Measurements from ENCODE around the gene ZNF76.

The ZNF76 gene

DNA sequence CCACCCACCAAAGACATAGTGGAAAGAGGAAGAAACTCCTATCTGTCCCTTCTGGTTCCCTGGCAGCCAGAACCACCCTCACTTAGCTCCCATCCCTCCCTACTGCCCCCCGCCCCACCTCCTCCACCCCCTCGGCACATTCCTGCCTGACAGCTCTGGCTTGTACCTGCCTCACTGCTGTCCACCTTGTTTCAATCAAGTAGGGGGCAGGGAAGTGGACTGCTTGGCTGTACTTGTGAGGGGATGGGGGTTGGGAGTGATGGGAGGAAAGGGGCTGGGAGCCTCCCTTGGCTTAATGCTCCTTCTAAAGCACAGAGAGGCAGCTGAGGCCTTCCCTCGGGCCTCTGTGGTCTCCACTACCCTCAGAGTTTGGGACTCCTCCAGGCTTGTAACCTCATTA, 22.1 kb upstream of the ZNF76 start:
- no peak for DNase-seq

DNA sequence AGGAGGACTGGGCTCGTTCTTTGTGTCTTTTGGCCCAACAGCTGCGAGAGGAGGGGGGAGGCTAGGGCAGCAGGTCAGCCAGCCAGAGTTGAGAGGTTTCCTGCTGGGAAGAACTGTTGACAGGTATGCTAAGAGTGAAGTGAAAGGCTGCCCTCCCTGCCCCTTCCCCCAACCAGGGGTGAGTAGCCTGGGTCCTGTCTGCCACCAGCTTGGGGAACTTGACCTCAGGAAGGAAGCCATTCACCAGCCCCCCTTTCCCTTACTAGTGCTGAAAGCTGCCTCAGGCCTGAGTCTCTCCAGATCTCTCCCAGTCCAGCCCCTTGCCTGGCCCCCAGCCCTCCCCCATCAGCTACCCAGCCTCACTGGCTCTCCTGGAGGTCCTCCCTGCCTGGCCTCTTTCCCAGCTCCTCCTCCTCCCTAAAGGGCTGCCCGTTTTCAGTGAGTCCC, 20.7 kb upstream of the ZNF76 start:
- DNase-seq: peak; percentile 47

DNA sequence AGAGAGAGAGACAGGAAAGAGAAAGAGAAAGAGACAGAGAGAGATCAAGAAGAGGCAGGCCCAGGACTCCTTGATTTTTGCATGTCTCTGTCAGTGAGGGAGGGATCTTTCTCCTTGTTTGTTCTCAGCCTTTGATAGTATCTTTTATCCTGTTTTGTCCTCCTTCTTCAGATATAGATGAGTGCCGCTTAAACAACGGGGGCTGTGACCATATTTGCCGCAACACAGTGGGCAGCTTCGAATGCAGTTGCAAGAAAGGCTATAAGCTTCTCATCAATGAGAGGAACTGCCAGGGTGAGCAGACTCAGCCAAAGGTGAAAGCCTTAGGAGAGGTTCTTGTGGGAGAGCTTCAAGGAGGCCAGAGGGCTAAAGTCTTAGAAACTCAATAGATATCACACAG, 20.0 kb upstream of the ZNF76 start:
- no peak for DNase-seq

DNA sequence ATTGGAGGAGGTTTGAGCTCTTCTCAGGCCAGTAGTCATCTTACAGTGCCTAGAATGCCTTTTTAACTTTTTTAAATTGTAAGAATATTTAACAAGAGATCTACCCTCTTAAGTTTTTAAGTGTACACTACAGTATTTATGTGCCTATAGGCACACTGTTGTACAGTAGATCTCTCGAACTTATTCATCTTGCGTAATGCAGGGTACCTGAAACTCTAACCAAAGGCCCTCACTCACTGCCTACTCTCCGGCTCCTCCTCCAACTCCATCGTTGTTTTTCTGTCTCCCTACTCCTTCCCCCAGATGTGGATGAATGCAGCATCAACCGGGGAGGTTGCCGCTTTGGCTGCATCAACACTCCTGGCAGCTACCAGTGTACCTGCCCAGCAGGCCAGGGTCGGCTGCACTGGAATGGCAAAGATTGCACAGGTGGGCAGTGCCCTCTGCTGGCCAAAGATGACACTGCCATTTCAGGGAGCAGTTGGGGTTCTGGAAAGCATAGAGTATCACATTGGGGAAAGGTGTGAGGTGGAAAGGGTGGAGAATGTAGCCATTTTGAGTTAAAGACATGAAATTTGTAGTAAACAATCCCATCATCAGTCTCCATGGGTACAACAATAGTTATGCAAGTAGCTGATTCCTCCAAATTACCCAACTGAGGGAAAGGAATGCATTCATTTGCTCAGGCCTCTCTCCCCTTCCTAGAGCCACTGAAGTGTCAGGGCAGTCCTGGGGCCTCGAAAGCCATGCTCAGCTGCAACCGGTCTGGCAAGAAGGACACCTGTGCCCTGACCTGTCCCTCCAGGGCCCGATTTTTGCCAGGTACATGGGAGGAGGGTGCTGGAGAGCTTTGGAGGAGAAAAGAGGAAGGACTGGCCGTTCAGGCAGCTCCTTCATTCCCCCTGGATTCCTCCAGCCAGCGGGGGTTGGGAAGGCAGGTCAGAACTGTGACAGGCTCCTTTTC, 18.4 kb upstream of the ZNF76 start:
- DNase-seq: peak; percentile 48

DNA sequence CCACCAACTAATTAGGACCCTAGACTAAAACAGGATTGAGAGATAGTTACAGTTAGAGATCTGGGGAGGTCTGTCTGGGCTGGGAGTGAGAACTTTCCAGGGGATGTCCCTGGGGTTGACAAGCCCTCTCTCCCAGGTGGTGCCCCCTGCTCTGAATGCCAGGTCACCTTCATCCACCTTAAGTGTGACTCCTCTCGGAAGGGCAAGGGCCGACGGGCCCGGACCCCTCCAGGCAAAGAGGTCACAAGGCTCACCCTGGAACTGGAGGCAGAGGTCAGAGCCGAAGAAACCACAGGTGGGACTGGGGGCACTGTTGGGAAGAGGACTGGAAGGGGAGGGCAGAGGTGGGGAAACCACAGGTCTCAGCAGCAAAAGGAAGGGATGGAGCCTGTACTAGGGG, 17.0 kb upstream of the ZNF76 start:
- DNase-seq: no peak

DNA sequence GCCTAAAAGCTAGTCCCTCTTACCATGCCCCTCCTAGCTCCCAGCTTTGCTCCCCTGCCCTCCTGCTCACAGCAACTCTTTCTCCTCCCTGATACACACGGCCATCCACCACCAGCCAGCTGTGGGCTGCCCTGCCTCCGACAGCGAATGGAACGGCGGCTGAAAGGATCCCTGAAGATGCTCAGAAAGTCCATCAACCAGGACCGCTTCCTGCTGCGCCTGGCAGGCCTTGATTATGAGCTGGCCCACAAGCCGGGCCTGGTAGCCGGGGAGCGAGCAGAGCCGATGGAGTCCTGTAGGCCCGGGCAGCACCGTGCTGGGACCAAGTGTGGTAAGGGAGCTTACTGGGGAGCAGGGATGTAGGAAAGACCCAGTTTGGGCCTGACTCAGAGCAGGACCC, 16.6 kb upstream of the ZNF76 start:
- DNase-seq: no peak

DNA sequence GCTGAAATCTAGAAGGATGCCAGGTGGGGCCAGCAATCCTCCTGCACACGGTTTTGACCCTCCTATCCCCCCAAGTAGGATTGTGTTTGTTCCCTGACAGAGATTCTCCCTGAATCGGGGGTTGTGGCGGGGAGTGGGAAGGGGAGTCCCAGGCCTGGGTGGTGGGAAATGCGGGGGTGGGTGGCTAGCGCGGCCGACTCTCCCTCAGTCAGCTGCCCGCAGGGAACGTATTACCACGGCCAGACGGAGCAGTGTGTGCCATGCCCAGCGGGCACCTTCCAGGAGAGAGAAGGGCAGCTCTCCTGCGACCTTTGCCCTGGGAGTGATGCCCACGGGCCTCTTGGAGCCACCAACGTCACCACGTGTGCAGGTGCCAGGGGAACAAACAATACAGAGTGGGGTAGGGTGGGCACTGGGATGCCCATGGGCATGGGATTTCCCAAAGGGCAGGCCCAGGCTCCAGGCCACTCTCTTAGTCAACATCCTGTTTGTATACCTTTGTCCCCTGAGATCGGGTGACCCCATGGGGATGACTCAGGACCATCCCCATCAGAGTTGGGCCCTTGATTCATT, 16.1 kb upstream of the ZNF76 start:
- no peak for DNase-seq

DNA sequence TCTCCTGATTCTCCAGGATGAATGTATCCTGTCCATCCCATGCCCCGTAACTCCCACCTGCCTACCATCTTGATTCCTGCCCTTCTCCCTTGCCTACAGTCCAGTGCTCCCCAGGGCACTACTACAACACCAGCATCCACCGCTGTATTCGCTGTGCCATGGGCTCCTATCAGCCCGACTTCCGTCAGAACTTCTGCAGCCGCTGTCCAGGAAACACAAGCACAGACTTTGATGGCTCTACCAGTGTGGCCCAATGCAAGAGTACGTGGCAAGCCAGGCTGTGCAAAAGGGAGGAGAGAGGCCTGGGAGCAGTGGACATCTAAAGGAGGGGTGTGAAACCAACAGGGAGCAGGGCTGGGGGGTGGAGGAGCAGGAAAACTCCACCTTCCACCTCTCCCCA, 15.0 kb upstream of the ZNF76 start:
- no peak for DNase-seq

DNA sequence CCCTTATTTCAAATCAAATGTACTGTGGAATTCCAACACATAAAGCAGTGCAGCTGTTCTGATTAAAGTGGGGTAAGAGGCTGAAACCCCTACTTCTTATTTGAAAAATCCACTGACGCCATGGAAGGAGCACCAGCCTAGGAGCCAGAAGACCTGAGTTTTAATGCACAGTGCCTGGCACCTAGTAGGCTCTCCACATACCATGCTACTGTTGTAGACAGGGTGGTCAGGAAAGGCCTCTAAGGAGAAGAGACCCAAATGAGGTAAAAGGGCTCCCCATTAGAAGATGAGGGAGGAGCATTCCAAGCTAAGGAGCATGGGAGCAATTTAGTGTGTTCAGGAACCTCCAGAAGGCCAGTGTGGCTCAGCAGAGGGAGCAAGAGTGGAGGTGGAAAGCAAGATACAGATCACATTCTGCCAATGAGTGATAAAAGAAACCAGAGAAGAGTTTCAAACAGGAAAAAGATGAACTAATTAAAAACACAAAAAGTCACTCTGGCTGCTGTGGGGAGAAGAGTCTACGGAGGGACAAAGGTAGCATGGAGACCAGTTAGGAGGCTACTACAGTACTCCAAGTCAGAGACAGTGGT, 11.8 kb upstream of the ZNF76 start:
- DNase-seq: no peak

DNA sequence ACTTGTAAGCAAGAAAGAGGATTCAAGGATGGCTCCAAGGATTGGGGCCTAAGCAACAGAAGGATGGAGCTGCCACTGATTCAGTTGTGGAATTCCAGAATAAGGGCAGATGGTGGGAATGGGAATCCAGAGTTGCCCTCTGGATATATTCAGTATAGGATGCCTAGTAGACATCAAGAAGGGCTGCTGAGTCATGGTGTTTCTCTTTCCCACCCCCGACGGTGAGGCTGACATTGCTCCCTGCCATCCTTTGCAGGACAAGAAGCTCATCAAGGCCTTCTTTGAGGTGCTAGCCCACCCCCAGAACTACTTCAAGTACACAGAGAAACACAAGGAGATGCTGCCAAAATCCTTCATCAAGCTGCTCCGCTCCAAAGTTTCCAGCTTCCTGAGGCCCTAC, 11.2 kb upstream of the ZNF76 start:
- DNase-seq: no peak

DNA sequence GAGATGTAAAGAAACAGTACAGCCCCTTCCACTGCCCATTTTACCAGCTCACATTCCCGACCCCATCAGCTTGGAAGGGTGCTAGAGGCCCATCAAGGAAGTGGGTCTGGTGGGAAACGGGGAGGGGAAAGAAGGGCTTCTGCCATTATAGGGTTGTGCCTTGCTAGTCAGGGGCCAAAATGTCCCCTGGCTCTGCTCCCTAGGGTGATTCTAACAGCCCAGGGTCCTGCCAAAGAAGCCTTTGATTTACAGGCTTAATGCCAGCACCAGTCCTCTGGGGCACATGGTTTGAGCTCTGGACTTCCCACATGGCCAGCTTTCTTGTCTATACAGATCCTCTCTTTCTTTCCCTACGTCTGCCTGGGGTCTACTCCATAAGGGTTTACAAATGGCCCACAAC, 10.6 kb upstream of the ZNF76 start:
- no peak for DNase-seq

DNA sequence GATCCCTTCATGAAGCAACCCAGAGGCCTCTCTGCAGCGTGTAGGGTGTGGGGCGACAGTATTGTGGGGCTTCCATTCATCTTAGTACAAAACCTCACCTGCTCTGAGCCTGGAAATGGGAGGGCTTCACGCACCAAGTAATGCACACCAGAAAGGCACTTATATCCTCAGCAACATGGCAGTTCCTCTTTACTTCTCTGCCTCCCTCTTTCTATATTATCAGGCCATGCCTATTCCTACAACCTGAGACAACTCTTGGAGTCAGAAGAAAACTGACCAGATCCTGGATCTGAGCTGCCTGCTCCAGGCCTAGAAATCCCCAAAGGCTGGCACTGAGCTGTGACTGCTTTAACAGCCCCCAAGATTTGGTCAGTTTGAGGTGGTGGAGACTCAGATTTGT, 7.6 kb upstream of the ZNF76 start:
- DNase-seq: no peak

DNA sequence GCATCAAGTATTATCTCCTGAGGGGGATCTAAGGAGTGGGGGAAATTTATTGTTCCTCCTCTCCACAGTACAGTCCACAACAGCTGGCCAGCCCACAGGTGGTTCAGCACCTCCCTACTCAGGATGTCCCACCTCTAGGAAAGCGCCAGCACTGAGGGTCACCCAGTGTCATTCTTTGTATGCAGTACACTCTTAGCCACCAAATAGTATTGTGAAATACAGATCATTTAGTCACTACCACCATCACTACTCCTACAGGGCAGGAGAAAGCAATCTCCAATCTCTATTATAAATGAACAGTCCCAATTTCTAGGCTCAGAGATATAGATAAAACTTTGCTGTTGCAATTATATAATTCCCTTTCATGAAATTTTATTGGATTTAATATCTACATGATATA, 6.3 kb upstream of the ZNF76 start:
- no peak for DNase-seq

DNA sequence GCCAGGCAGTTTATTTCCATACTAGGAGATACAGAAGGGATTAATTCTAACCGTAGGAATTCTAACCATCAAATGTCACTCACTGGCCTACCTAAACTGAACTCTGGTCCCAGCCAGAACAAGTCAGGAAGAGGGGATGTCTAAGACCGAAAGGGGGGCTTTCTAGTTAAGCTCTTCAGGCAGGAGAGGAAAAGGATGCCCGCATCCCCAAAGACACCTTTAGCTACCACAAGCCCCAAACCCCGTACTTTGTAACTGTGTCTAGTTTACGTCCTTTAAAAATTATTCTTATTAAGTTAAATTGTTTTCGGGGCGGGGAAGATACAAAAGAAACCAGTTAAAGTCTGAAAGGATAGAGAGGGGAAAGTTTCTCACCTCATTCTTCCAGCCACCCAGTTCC, 1.2 kb upstream of the ZNF76 start:
- DNase-seq: no peak

DNA sequence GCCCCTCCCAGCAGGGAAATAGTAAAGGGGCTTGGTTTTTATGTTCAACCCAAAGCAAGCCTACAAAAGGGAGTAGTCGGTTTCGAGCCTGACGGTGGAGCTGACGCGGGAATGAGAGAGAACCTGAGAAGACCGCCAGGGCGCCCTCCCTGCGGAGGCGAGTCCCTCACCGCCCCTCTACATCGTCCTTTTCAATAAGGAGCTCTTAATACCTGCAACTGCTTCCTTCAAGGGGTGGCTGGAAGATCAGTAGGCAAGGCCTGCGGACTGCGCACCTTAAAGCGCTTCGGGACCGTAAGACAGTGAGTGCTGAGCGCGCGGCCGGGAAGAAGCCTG, 709 bp upstream of the ZNF76 start:
- peak; percentile 44 for DNase-seq

DNA sequence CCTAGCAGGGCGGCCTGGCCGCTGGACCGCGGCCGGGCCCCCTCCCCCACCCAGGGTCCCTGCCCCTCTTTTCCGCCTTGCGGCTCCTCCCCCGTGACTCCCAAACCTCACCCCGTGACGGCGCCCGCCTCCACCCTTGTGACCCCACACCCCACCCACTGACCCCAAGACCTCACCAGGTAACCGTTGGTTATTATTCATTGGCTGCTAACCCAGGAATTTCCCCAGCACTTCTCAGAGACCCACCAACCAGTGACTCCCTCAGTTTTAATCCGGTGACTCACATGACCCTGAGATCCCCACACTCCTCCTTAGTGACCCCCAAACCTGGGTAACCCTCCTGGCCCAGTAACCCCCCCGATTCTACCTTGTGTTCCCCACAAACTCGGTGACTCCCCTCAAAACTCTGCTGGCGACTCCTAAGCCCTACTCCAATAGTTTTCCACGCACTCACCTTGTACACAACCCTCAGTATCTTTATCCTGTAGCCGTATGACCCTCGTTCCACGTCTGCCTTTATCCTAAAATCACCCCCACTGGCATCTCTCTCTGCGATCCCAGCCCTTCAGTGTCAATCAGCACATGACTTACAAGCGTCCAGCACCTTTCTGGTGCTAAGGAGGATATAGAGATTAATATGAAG, 534 bp downstream of the ZNF76 start:
- peak; percentile 41 for DNase-seq

DNA sequence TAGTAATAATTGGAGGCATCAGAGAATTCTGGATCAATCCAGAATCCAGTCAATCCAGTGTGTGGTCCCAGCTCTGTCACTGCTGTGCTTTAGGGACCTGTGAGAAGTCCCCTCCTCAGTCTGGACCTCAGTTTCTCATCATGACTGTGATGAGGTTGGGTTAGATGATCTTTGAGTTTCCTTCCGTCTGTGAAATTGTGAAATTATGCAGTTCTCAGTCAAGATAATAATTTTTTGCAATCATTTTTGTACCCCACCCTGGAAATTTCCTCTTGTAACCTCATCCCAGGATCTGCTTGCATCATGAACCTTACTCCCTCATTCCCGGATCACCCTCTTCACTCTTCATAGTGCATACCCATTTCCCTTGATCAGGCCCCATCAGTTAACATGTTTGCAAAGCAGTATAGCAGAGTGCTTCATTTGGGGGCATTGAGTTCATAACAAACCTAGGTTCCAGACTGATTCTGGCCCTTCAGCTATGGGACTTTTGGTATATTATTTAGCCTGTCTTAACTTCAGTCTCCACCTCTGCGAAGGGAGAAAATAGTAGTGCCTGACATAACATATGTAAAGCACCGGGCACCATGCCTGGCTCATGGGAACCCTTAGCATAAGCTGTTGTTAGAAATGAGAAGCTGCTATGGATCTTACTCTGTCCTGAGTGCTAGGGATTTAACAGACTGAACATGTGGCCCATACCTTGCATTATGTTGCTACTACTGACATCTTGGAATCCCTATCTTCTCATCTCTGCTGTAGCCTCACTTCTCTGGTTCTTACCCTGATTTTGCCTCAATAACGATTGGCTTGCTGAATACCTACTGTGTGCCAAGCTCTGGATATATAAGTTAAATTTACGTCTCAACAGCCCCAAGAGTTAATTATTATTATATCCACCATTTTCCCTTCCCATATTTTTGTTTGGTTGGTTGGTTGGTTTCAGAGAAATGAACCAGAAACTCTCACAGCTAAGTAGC, 1.3 kb downstream of the ZNF76 start:
- no peak for DNase-seq

DNA sequence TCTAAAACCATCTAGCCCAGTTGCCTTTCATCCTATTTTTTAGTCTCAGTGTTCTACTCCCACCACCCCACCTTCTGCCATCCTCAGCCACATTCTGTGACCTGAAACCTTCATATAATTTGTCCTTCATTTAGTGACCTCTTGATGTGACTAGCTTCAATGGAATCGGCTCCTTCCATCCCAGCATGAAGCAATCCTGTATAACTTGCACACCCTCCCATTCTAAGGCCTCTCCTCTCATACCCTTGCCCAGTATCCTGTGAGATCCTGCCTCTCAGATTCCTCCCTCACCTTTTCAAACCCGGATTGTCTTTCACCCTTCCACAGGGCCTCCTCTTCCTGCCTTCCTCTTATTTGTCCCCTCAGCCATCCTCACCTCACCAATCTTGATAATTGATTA, 3.1 kb downstream of the ZNF76 start:
- peak; percentile 25 for DNase-seq

DNA sequence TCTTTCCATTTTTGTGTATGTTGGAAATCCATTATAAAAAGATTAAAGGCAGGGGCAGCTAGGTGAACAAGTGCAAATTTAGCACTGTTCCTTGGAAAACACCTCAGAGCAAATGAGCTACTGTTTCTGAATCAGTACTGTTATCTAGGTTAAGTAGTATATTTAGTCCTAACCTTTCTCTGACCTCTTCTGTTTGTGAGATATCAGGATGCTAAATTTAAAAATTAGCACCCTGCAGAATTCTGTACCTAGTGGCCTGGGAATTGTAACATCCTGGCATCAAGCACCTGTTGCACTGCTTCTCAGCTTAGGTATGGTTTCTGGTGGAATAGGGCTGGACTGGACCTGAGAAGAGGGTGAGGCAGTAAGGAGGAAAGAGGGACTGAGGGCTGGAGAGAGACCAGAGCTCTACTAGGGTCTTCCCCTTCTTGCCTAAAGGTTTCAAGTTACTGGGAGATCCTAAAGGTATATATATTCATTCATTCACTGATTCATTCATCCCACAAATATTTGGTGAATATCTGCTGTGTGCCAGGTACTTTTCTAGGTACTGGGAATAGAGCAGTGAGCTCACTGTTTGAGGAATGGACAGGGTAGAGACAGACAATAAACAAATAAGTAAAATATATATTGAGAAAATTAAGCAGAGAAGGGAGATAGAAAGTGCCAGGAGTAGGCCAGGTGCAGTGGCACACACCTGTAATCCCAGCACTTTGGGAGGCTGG, 5.2 kb downstream of the ZNF76 start:
- DNase-seq: no peak

DNA sequence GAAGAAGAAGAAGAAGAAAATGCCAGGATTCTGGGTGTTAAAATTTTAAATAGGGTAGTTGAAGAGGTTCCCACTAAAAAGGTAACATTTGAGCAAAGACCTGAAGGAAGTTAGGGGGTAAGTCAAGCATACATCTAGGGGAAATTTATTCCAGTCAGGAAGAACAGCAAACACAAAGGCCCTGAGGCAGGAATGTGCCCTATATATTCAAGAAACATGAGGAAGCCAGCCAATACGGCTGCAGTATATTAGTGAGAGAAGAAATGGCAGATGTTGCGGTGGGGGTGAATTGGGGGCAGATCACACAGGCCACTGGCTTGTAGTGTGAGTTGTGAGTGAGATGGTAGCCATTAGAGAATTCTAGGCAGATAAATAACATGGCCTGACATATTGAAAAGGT, 6.0 kb downstream of the ZNF76 start:
- DNase-seq: no peak

DNA sequence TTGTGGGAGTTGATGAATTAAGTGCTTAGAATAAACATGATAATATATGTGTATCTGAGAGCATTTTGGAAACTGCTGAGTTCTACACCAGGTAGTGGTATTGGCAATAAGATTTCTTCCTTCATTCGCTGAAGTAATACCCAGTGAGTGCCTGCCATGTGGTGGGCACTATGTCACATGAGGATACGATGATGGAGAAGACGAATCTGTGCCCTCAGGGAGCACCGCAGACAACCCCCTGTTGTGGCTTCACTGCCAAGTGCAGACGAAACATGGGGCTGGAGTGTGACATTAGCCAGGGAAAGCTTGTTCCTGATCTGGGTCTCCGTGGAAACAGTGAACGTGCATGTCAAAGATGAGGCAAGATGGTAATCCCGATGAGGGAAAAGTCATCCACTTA, 7.9 kb downstream of the ZNF76 start:
- no peak for DNase-seq

DNA sequence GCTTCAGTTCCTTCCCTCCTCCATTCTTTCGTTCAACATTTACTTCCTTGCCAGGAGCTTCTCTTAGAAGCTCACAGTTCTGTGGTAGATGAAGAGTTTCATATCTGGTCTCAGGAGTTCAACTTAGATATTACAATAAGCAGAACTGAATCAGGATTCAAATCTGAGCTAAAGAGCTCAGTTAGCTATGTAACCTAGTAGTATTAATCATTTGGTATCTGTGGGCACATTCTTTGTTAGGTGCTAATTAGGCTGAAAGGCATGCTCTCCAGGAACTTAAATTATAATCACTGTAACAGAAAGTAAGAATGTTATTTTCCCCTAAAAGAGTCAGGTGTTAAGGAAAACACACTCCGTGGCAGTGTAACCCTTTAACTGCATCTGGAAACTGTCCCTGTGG, 8.4 kb downstream of the ZNF76 start:
- no peak for DNase-seq

Data from fibroblast of skin of abdomen (primary cell).